ENCODE data around the gene LRRC36.

Gene LRRC36

GRCh38 chr16:67294938-67295361 lies 31.7 kb upstream of the LRRC36 start:
- DNase-seq (ENCODE audit: low read depth in 2 of 2) = no peak

GRCh38 chr16:67296420-67296819 lies 30.2 kb upstream of the LRRC36 start:
- no peak for DNase-seq (ENCODE audit: low read depth in 2 of 2)

GRCh38 chr16:67298277-67298676 lies 28.3 kb upstream of the LRRC36 start:
- DNase-seq (ENCODE audit: low read depth in 2 of 2) = no peak

- no peak for DNase-seq (ENCODE audit: low read depth in 2 of 2)
Observed at GRCh38 chr16:67299269-67299668, 27.3 kb upstream of the LRRC36 start.

GRCh38 chr16:67301080-67301782 lies 25.4 kb upstream of the LRRC36 start:
- no peak for DNase-seq (ENCODE audit: low read depth in 2 of 2)

GRCh38 chr16:67302076-67302475 lies 24.5 kb upstream of the LRRC36 start:
- no peak for DNase-seq (ENCODE audit: low read depth in 2 of 2)

GRCh38 chr16:67302970-67303369 lies 23.6 kb upstream of the LRRC36 start:
- DNase-seq (ENCODE audit: low read depth in 2 of 2) = no peak

GRCh38 chr16:67304020-67304419 lies 22.6 kb upstream of the LRRC36 start:
- DNase-seq (ENCODE audit: low read depth in 2 of 2) = no peak

GRCh38 chr16:67305216-67306071 lies 21.2 kb upstream of the LRRC36 start:
- DNase-seq (ENCODE audit: low read depth in 2 of 2) = no peak

- DNase-seq (ENCODE audit: low read depth in 2 of 2) = no peak
Observed at GRCh38 chr16:67310561-67310960, 16.1 kb upstream of the LRRC36 start.

GRCh38 chr16:67311607-67312488 lies 14.8 kb upstream of the LRRC36 start:
- DNase-seq (ENCODE audit: low read depth in 2 of 2) = peak in 1 of 2 donors; percentile 54

GRCh38 chr16:67312719-67313118 lies 13.9 kb upstream of the LRRC36 start:
- no peak for DNase-seq (ENCODE audit: low read depth in 2 of 2)

- DNase-seq (ENCODE audit: low read depth in 2 of 2) = no peak
Observed at GRCh38 chr16:67317853-67318252, 8.8 kb upstream of the LRRC36 start.

GRCh38 chr16:67326115-67326471 lies 522 bp upstream of the LRRC36 start:
- DNase-seq (ENCODE audit: low read depth in 2 of 2) = no peak

GRCh38 chr16:67327743-67328142 lies 1.1 kb downstream of the LRRC36 start:
- no peak for DNase-seq (ENCODE audit: low read depth in 2 of 2)

GRCh38 chr16:67329901-67330300 lies 3.3 kb downstream of the LRRC36 start:
- DNase-seq (ENCODE audit: low read depth in 2 of 2) = no peak

- DNase-seq (ENCODE audit: low read depth in 2 of 2) = no peak
Observed at GRCh38 chr16:67333315-67333714, 6.7 kb downstream of the LRRC36 start.

- no peak for DNase-seq (ENCODE audit: low read depth in 2 of 2)
Observed at GRCh38 chr16:67336116-67336515, 9.5 kb downstream of the LRRC36 start.

GRCh38 chr16:67336648-67337047 lies 10.0 kb downstream of the LRRC36 start:
- DNase-seq (ENCODE audit: low read depth in 2 of 2) = no peak

GRCh38 chr16:67339453-67339852 lies 12.8 kb downstream of the LRRC36 start:
- no peak for DNase-seq (ENCODE audit: low read depth in 2 of 2)

GRCh38 chr16:67341250-67341649 lies 14.6 kb downstream of the LRRC36 start:
- no peak for DNase-seq (ENCODE audit: low read depth in 2 of 2)

- DNase-seq (ENCODE audit: low read depth in 2 of 2) = no peak
Observed at GRCh38 chr16:67342616-67343015, 16.0 kb downstream of the LRRC36 start.

Data from activated CD8-positive, alpha-beta memory T cell treated with anti-CD3 and anti-CD28 coated beads for 4 hours (primary cell).